T47D (cell line): ENCODE results near the gene TADA3.

Source experiments
- DNase-seq, 2 experiments: peaks; one replicate each; pipeline versions ENCODE4 v3.0.0 to v3.0.0-alpha.2; 2011 to 2012; ENCODE audit warnings: low read depth in 1 of 2, low spot score in 1 of 2
- JUND ChIP-seq: IDR thresholded peaks from 2 replicates; pipeline ENCODE4 v1.6.1; 2012; ENCODE audit warnings: low read depth
- in situ Hi-C: cut with HindIII; loops from 2 replicates; pipeline ENCODE4 v1.10.0; 2016; ENCODE audit warnings: low sequenced_read_pairs, low pct_unique_long_range_greater_than_20kb

The TADA3 gene

GRCh38 chr3:9806688-9807589 is 14.7 kb upstream of the TADA3 start:
- in situ Hi-C loops: no loop called here
- no peak for TF ChIP-seq JUND
- no peak for DNase-seq

- no peak for DNase-seq
- in situ Hi-C loops: no loop called here
- TF ChIP-seq JUND: no peak
These were observed 13.9 kb upstream of the TADA3 start for GRCh38 chr3:9806137-9806536.

GRCh38 chr3:9804996-9805395 is 12.7 kb upstream of the TADA3 start:
- no peak for TF ChIP-seq JUND
- no peak for DNase-seq
- in situ Hi-C loops: no loop called here

- in situ Hi-C loops: no loop called here
- no peak for DNase-seq
- no peak for TF ChIP-seq JUND
These were observed 11.2 kb upstream of the TADA3 start for GRCh38 chr3:9803494-9803893.

GRCh38 chr3:9800529-9800928 is 8.3 kb upstream of the TADA3 start:
- no peak for TF ChIP-seq JUND
- peak in 1 of 2 experiments; percentile 33 for DNase-seq
- in situ Hi-C loops: no loop called here

GRCh38 chr3:9797196-9797945 is 5.1 kb upstream of the TADA3 start:
- no peak for DNase-seq
- in situ Hi-C loops: no loop called here
- TF ChIP-seq JUND: no peak

GRCh38 chr3:9795207-9795606 is 2.9 kb upstream of the TADA3 start:
- DNase-seq: no peak
- in situ Hi-C loops: no loop called here
- TF ChIP-seq JUND: no peak

- TF ChIP-seq JUND: no peak
- in situ Hi-C loops: no loop called here
These were observed 2.1 kb upstream of the TADA3 start for GRCh38 chr3:9794400-9794799.

GRCh38 chr3:9793161-9793781 is 998 bp upstream of the TADA3 start:
- TF ChIP-seq JUND: no peak
- in situ Hi-C loops: no loop called here
- peak; percentile 30 to 57 for DNase-seq

More at GRCh38 chr3:9794400-9794799, 2.1 kb upstream of the TADA3 start:
- DNase-seq: no peak

GRCh38 chr3:9791790-9792404 is 376 bp downstream of the TADA3 start:
- in situ Hi-C loops: no loop called here
- DNase-seq: no peak
- TF ChIP-seq JUND: no peak

- in situ Hi-C loops: no loop called here
- no peak for DNase-seq
- no peak for TF ChIP-seq JUND
These were observed 1.1 kb downstream of the TADA3 start for GRCh38 chr3:9791127-9791526.

- in situ Hi-C loops: no loop called here
- no peak for DNase-seq
- TF ChIP-seq JUND: no peak
These were observed 4.6 kb downstream of the TADA3 start for GRCh38 chr3:9787714-9788113.
